ENCODE results near the gene TBC1D2B.

TBC1D2B gene

DNA sequence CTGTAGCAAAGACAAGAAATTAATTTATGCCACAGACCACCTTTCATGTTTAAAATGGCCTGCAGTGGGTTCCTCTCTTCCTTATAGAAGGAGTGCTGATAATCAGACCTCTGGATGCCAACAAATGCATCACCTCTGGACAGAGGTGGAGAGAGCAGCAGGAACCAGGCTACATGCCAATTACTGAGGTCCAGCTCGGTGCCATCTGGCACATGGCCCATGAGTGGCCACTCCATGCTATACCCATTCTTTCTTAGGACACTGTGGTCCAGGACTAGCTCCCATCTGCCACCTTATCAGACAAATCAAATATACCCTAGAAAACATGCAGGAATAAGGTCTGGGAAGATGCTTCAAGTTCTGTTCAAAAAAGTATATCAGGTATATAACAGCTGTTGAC is 60.7 kb downstream of the TBC1D2B start:
- no peak overlapping the region for H3K4me3 ChIP-seq (ENCODE audit: low read depth, low read length)
- TF ChIP-seq, protein P1, sequence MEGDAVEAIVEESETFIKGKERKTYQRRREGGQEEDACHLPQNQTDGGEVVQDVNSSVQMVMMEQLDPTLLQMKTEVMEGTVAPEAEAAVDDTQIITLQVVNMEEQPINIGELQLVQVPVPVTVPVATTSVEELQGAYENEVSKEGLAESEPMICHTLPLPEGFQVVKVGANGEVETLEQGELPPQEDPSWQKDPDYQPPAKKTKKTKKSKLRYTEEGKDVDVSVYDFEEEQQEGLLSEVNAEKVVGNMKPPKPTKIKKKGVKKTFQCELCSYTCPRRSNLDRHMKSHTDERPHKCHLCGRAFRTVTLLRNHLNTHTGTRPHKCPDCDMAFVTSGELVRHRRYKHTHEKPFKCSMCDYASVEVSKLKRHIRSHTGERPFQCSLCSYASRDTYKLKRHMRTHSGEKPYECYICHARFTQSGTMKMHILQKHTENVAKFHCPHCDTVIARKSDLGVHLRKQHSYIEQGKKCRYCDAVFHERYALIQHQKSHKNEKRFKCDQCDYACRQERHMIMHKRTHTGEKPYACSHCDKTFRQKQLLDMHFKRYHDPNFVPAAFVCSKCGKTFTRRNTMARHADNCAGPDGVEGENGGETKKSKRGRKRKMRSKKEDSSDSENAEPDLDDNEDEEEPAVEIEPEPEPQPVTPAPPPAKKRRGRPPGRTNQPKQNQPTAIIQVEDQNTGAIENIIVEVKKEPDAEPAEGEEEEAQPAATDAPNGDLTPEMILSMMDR (IDR thresholded peaks at IDR 0.05; ENCODE audit: low read depth, low read length), result no peak

DNA sequence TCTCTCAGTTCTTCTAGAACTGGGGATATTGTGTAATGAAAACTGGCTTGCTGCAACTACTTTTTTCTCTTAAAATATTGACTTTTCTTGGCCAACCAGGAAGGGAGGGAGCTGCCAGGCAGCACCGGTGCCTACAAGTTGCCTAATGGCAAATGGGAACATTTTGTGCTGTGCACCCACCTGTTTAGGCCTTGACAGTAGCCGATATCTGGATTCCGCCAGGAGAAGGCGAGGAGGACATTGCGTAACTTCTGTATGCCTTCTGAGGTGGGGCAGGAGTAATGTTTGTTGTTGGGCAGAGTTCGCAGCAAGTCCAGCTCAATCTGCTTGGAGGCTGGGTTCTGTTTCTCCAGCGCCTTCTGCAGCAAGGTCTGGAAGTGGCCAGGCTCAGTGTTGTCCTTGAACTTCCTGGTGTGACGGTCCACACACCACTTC is 64.9 kb downstream of the TBC1D2B start:
- TF ChIP-seq, protein P1 (IDR thresholded peaks at IDR 0.05; ENCODE audit: low read depth, low read length), result no peak

DNA sequence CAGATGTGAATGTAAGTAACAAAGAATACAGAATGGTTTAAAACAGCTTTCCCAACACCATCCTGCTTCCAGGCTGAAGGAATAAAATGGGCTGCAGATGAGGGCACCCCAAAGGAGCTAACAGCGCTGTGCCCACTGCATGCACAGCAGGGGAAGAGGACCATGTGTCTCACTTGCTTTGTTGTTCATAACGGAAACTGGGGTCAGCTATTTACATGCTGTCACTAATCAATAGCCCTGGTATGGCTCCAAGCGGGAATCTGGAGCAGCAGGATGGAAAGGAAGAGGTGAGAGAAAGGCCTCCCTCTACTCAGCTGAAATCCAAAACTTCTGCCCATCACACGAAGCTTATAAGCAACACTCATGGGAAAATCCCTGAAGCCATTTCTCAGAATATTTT is 67.4 kb downstream of the TBC1D2B start:
- TF ChIP-seq, protein P1 (IDR thresholded peaks at IDR 0.05; ENCODE audit: low read depth, low read length), result no peak
- H3K4me3 ChIP-seq (ENCODE audit: low read depth, low read length), result no peak overlapping the region

More for the DNA sequence above, 64.9 kb downstream of the TBC1D2B start:
- no peak overlapping the region for H3K4me3 ChIP-seq (ENCODE audit: low read depth, low read length)

DNA sequence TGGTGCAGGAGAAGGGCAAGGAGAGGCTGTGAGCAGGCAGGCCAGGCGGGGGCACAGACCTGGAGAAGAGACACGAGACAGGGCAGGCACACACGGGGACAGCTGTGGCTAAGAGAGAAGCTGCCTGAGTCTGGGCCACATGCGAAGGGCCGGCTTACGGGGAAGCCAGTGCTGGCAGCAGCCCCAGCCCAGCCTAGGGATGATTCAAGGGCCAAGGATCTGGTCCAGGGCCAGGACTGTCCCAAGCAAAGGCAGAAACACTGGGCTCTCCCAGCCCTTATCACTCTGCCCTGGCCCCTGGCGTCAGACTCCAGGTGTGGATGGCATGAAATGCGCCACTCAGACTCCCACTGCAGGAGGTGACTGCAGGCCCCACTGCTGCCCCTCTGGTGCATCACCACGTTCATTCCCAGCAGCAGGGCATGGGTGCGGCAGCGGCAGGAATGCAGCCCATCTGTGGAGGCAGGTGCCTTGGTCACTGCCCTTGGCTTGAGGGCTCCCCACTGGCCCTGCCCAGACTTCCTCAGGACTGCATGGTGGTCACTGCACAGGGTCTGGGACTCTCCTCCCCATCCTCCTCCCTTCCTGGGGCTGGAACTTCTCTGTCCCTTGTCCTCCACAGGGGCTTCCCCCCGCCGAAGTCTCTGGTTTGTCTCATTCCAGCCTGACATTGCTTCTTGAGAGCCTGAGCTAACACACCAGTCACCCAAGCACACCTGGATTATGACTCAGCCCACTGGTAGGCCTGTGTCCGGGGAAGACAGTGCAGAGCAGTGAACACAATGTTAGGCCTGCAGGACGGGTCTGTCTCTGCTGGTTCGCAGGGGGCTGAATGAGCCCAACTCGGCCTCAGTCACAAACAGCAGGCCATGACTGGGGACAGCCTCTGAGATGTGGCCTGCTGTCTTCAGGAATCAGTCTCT is 69.3 kb downstream of the TBC1D2B start:
- no peak overlapping the region for H3K4me3 ChIP-seq (ENCODE audit: low read depth, low read length)
- TF ChIP-seq, protein P1 (IDR thresholded peaks at IDR 0.05; ENCODE audit: low read depth, low read length), result no peak

DNA sequence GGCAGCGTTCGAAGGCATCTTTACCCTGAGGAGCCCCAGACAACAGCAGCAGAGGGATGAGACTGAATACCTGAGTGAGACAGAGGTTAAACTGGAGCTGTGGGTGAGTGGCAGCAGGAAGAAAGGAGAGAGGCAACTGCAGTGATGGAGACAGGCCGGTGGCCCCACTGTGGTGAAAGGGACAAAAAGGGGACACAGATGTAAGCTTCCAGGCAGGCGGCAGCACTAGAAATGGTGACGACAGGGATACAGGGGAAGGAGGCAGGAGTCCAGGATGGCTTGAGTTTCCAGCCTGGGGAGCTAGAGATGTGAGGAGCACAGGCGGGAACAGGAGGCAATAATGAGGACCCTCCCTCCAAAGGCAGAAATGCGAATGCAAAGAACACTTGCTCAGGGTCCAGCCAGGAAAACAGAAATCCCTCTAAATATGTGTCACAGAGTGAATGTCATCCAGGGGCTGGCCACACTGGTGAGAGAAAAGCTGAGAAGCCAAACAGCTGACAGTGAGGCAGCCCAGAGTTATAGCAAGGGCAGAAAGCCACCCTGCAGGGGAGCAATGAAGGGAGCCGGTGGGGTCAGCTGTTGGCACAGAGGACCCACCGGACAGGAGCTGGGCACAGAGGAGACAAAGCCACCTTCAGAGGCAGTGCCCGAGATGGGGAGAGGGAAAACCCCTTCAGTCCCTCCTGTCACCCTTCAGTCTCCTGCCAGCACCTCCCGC is 70.1 kb downstream of the TBC1D2B start:
- TF ChIP-seq, protein P1 (IDR thresholded peaks at IDR 0.05; ENCODE audit: low read depth, low read length), result no peak
- no peak overlapping the region for H3K4me3 ChIP-seq (ENCODE audit: low read depth, low read length)

DNA sequence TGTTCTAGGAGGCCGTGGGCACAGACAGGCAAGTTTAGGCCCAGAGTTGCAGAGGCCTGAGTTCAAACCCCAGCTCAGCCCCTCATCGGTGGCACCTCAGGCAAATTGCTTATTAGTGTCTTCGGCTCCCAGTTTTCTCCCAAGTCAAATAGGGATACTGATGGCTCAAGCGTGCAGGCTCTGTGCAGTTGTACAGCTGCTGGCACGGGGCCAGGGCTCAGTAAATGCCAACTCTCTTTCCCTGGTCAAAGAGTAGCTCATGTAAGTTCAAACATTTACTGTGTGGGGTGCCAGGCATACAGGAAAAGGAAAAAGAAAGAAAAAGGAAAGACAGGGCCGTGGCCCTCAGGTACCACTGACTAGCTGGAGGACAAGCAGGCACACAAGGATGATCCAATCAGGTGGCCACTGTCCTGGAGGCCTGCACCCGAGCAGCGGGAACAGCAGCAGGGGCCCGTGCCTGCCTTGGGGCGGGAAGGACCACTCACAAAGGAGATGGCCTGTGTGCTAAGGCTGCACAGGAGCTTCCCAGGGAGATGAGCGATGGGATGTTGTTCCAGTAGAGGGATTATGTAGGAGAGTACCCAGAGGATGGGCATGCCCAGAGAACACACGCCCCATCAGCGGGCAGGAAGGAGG is 70.8 kb downstream of the TBC1D2B start:
- TF ChIP-seq, protein P1 (IDR thresholded peaks at IDR 0.05; ENCODE audit: low read depth, low read length), result no peak

More for the DNA sequence above, 70.8 kb downstream of the TBC1D2B start:
- no peak overlapping the region for H3K4me3 ChIP-seq (ENCODE audit: low read depth, low read length)
